HG03565 (cell line): Measurements from ENCODE around the gene HID1.

Experiments
- ATAC-seq: cut with Tn5 transposase; IDR thresholded peaks from one replicate; pipeline ENCODE4 v1.9.1; 2021; ENCODE audit warnings: mild to moderate bottlenecking, moderate library complexity; ENCODE audit not compliant: unreplicated experiment

HID1 gene

DNA sequence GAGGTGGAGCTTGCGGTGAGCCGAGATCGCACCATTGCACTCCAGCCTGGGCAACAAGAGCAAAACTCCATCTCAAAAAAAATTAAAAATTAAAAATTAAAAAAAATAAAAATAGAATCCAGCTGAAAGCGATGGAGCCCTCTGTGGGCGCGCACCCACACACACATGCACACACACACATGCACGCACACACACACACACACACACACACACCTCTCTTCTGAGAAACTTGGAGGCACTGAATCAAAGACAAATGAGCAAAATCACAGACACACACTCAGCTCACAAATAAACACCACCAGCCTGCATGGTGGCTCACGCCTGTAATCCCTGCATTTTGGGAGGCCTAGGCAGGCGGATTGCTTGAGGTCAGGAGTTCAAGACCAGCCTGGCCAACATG, 69.5 kb downstream of the HID1 start:
- no peak for ATAC-seq

DNA sequence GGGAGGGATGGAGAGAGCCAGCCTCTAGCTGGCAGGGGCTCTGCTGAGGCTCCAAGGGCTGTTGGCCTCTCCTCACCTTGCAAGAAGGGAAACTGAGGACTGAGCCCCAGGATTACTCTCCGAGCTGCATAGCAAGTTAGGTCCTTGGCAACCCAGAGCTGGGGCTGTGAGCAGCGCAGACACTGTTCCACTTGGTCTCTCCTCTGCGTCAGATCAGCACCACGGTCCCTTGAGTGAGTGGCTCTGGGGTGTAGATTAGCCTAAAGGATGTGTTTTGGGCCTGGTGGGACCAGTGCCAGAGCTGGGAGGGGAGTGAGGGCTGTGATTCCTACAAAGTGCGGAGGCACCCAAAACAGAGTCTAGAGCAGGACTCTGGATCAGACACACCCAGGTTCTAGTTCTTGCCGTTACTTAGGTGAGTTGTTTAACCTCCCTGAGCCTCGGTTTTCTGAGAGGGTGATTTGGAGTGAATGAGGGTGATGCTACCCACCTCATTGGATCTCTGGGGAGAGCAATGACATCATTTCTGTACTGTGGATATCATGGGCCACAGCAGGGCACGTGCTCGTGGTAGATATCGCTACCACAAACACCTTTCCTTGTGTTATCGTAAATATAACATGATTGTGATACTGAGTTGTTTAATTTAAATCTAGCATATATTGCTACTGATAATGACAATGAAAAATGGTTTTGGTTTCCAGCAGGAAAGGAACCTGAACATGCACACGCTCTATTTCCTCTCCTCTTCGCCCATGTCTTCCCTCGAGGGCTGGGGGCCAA, 71.0 kb downstream of the HID1 start:
- no peak for ATAC-seq
